Keratinocyte (primary cell): ENCODE measurements around the gene ALDH3B2. TPM values are rescaled to one million over a fixed set of nuclear protein-coding genes. Genes with fewer than 3 reads are reported as not detected.
"Not testable (repeated sequence)": the region's sequence is repeated elsewhere in the genome, so short reads cannot be mapped to it uniquely, and the experiment has no call there.

Experiments used
- DNase-seq: peaks from one replicate; pipeline ENCODE4 v3.0.0-alpha.2; 2011; ENCODE audit warnings: low read depth, missing footprints, low spot score
- FAIRE-seq: peaks from 2 replicates; lab custom pipeline; 2011; peaks lifted over from hg19 to GRCh38; lab: Jason Lieb, UNC
- H2AFZ ChIP-seq: 2 replicates; pipeline ENCODE4 v1.6.0; 2012; ENCODE audit warnings: low read length, control low read depth, inconsistent platforms; ENCODE audit not compliant: control insufficient read depth
- H3K27ac ChIP-seq: 2 replicates; pipeline ENCODE4 v1.5.1; 2011; ENCODE audit warnings: low read length; ENCODE audit not compliant: control insufficient read depth, insufficient read depth
- H3K27me3 ChIP-seq: 3 replicates; pipeline ENCODE4 v1.6.0; 2011; ENCODE audit warnings: low read length; ENCODE audit not compliant: control insufficient read depth, insufficient read depth; ENCODE audit errors: extremely low read depth
- H3K36me3 ChIP-seq, 2 experiments: 2 replicates in 1 of 2; 3 replicates in 1 of 2; pipeline ENCODE4 v1.5.1; 2011; ENCODE audit warnings: low read length in 2 of 2, mild to moderate bottlenecking in 1 of 2; ENCODE audit not compliant: control insufficient read depth in 2 of 2, insufficient read depth in 2 of 2; ENCODE audit errors: extremely low read depth in 1 of 2
- H3K4me1 ChIP-seq: 3 replicates; pipeline ENCODE4 v1.5.1; 2011; ENCODE audit warnings: low read length; ENCODE audit not compliant: control insufficient read depth, insufficient read depth; ENCODE audit errors: extremely low read depth
- H3K4me2 ChIP-seq: 3 replicates; pipeline ENCODE4 v1.6.0; 2011; ENCODE audit warnings: low read depth, low read length; ENCODE audit not compliant: control insufficient read depth, insufficient read depth; ENCODE audit errors: extremely low read depth
- H3K4me3 ChIP-seq, 3 experiments: fragments of 200-600 bp in 1 of 3; sonication (generic) in 1 of 3; 2 replicates in 2 of 3; 3 replicates in 1 of 3; pipeline ENCODE4 v1.5.1; 2011 to 2016; ENCODE audit warnings: low read length in 3 of 3, mild to moderate bottlenecking in 3 of 3, control low read depth in 2 of 3, inconsistent platforms in 1 of 3, low read depth in 1 of 3, mixed read lengths in 1 of 3, mixed run types in 1 of 3, moderate library complexity in 1 of 3; ENCODE audit not compliant: control insufficient read depth in 2 of 3, insufficient read depth in 2 of 3; ENCODE audit errors: extremely low read depth in 1 of 3
- H3K79me2 ChIP-seq: 2 replicates; pipeline ENCODE4 v1.6.0; 2012; ENCODE audit warnings: low read length; ENCODE audit not compliant: control insufficient read depth, insufficient read depth
- H3K9ac ChIP-seq: 3 replicates; pipeline ENCODE4 v1.6.0; 2011; ENCODE audit warnings: low read length; ENCODE audit not compliant: control insufficient read depth, insufficient read depth; ENCODE audit errors: extremely low read depth
- H3K9me1 ChIP-seq: 3 replicates; pipeline ENCODE4 v1.6.0; 2011; ENCODE audit warnings: low read length; ENCODE audit not compliant: control insufficient read depth, insufficient read depth; ENCODE audit errors: extremely low read depth
- H3K9me3 ChIP-seq: 2 replicates; pipeline ENCODE4 v1.5.1; 2012; ENCODE audit warnings: low read depth, low read length; ENCODE audit not compliant: control insufficient read depth
- H4K20me1 ChIP-seq: 3 replicates; pipeline ENCODE4 v1.6.0; 2011; ENCODE audit warnings: low read length; ENCODE audit not compliant: control insufficient read depth, insufficient read depth; ENCODE audit errors: extremely low read depth
- CTCF ChIP-seq, 3 experiments: IDR thresholded peaks in 1 of 3; conservative IDR thresholded peaks in 1 of 3; optimal IDR thresholded peaks in 1 of 3; 2 replicates in 2 of 3; 3 replicates in 1 of 3; pipeline versions ENCODE3 to v1.5.1; 2011; ENCODE audit warnings: low read length in 3 of 3, mild to moderate bottlenecking in 3 of 3, moderate library complexity in 2 of 3, control low read depth in 1 of 3, inconsistent platforms in 1 of 3; ENCODE audit not compliant: insufficient read depth in 2 of 3; ENCODE audit errors: extremely low read depth in 1 of 3
- EZH2 ChIP-seq: IDR thresholded peaks from one replicate; pipeline ENCODE4 v1.6.1; 2012; ENCODE audit warnings: inconsistent platforms, mild to moderate bottlenecking, low read length, moderate library complexity
- dilution Hi-C: fragments of 300-500 bp; cut with MboI; formaldehyde crosslinking; loops from one replicate; pipeline ENCODE4 v1.7.0; 2020; ENCODE audit warnings: low sequenced_read_pairs; ENCODE audit not compliant: extremely low pct_ligation_motif_present
- polyA plus RNA-seq, 5 experiments: library from polyadenylated mRNA; depleted of rRNA in 3 of 5; stranded (reverse) in 3 of 5; stranded (forward) in 1 of 5; unstranded in 1 of 5; fragments of >200 nt; gene quantifications; 1 replicate in 1 of 5; 2 replicates in 3 of 5; 3 replicates in 1 of 5; pipeline versions ENCODE4 v1.2.1 to v1.2.3, GENCODE V29; 2011 to 2012; ENCODE audit warnings: missing spikeins in 2 of 5, low read depth in 1 of 5, low replicate concordance in 1 of 5

Gene ALDH3B2
- polyA plus RNA-seq, 1 donor (not counting 4 experiments of a cell fraction or from before 2014, with no cell fraction given) = 0.67 TPM

- H3K9me1 ChIP-seq, DNase-seq: not testable (repeated sequence)
Observed at GRCh38 chr11:67659651-67660165, 14.7 kb downstream of the ALDH3B2 start.

GRCh38 chr11:67657300-67657699 lies 17.1 kb downstream of the ALDH3B2 start:
- no peaks in the 10 kb centered on the region for H3K27me3 ChIP-seq
- DNase-seq = no peak
- no peak overlapping the region for H3K9ac ChIP-seq
- H4K20me1 ChIP-seq = no peaks in the 10 kb centered on the region
- H3K4me3 ChIP-seq = no peak overlapping the region
- no peak for TF ChIP-seq EZH2
- no peak for TF ChIP-seq CTCF (optimal IDR thresholded peaks at IDR 0.05 in 1 of 3, IDR thresholded peaks at IDR 0.05 in 1 of 3, conservative IDR thresholded peaks at IDR 0.05 in 1 of 3; ENCODE audit: extremely low read depth in 1 of 3, insufficient read depth in 2 of 3, low read length in 3 of 3)
- peaks cover 20% of the 10 kb centered on the region for H3K4me1 ChIP-seq
- H3K79me2 ChIP-seq = no peaks in the 10 kb centered on the region
- H3K27ac ChIP-seq = peak overlapping the region; percentile 23
- H3K9me1 ChIP-seq = no peaks in the 10 kb centered on the region
- H3K9me3 ChIP-seq = no peaks in the 10 kb centered on the region
- no peak for FAIRE-seq
- H3K4me2 ChIP-seq = no peak overlapping the region
- no peak overlapping the region for H2AFZ ChIP-seq
- H3K36me3 ChIP-seq = no peaks in the 10 kb centered on the region
- dilution Hi-C loops = no loop called here

More at GRCh38 chr11:67659651-67660165, 14.7 kb downstream of the ALDH3B2 start:
- H3K79me2 ChIP-seq, H3K36me3 ChIP-seq, H3K27me3 ChIP-seq, FAIRE-seq, H3K4me2 ChIP-seq, H4K20me1 ChIP-seq, H3K9me3 ChIP-seq, dilution Hi-C loops, H3K4me3 ChIP-seq, H3K9ac ChIP-seq, H3K27ac ChIP-seq, H2AFZ ChIP-seq: not testable (repeated sequence)
- peaks cover 16% of the 10 kb centered on the region for H3K4me1 ChIP-seq
